Liver (tissue), 9 donors: Measurements from ENCODE around the gene ZNF616. TPM values are rescaled to one million over a fixed set of nuclear protein-coding genes. Genes with fewer than 3 reads are reported as not detected.
"Not testable (repeated sequence)": the region's sequence is repeated elsewhere in the genome, so short reads cannot be mapped to it uniquely, and the experiment has no call there.

Source experiments
- DNase-seq: peaks from one replicate; pipeline ENCODE4 v3.0.0-alpha.2; 2017; ENCODE audit warnings: low spot score
- H3K27ac ChIP-seq, 2 donors: one replicate each; pipeline ENCODE4 v1.7.0; 2013; ENCODE audit warnings: inconsistent platforms in 2 of 2, low read length in 2 of 2, control low read depth in 1 of 2, low read depth in 1 of 2, mild to moderate bottlenecking in 1 of 2
- H3K27me3 ChIP-seq, 4 donors: one replicate each; pipeline versions ENCODE4 v1.6.1 to v1.7.0; 2013; ENCODE audit warnings: low read length in 3 of 4, inconsistent platforms in 1 of 4, mild to moderate bottlenecking in 1 of 4, moderate library complexity in 1 of 4; ENCODE audit not compliant: control insufficient read depth in 4 of 4, insufficient read depth in 4 of 4
- H3K36me3 ChIP-seq, 4 donors: one replicate each; pipeline versions ENCODE4 v1.6.1 to v1.7.0; 2013; ENCODE audit warnings: low read length in 3 of 4, mild to moderate bottlenecking in 3 of 4, low read depth in 1 of 4, moderate library complexity in 1 of 4; ENCODE audit not compliant: control insufficient read depth in 4 of 4, insufficient read depth in 3 of 4
- H3K4me1 ChIP-seq, 4 donors: one replicate each; pipeline versions ENCODE4 v1.6.1 to v1.7.0; 2013; ENCODE audit warnings: low read length in 3 of 4, mild to moderate bottlenecking in 3 of 4, moderate library complexity in 1 of 4; ENCODE audit not compliant: control insufficient read depth in 4 of 4, insufficient read depth in 4 of 4
- H3K4me3 ChIP-seq, 3 donors: one replicate each; pipeline versions ENCODE4 v1.6.1 to v1.7.0; 2013; ENCODE audit warnings: low read length in 3 of 3, control low read depth in 1 of 3, low read depth in 1 of 3, mild to moderate bottlenecking in 1 of 3
- H3K9ac ChIP-seq, 2 donors: one replicate each; pipeline ENCODE4 v1.7.0; 2013; ENCODE audit warnings: low read length in 2 of 2, mild to moderate bottlenecking in 2 of 2, moderate library complexity in 2 of 2, control low read depth in 1 of 2, low read depth in 1 of 2
- H3K9me3 ChIP-seq, 4 donors: one replicate each; pipeline versions ENCODE4 v1.6.1 to v1.7.0; 2013; ENCODE audit warnings: low read length in 3 of 4; ENCODE audit not compliant: control insufficient read depth in 4 of 4
- EGR1 ChIP-seq, 2 donors: IDR thresholded peaks; 2 replicates each; pipeline ENCODE4 v1.6.1; 2016 to 2018; ENCODE audit warnings: antibody characterized with exemption in 2 of 2, low read depth in 2 of 2
- FOXA1 ChIP-seq: IDR thresholded peaks from 2 replicates; pipeline ENCODE4 v1.6.1; 2016; ENCODE audit warnings: antibody characterized with exemption
- FOXA2 ChIP-seq: IDR thresholded peaks from 2 replicates; pipeline ENCODE4 v1.6.1; 2016; ENCODE audit warnings: antibody characterized with exemption
- HNF4A ChIP-seq, 2 donors: conservative IDR thresholded peaks; 2 replicates each; pipeline ENCODE4 v1.6.1; 2016; ENCODE audit warnings: antibody characterized with exemption in 2 of 2, mild to moderate bottlenecking in 2 of 2
- JUND ChIP-seq, 2 donors: IDR thresholded peaks; 2 replicates each; pipeline ENCODE4 v1.6.1; 2016; ENCODE audit warnings: antibody characterized with exemption in 2 of 2
- NR2F2 ChIP-seq: IDR thresholded peaks from 2 replicates; pipeline ENCODE4 v1.6.1; 2016; ENCODE audit warnings: antibody characterized with exemption
- REST ChIP-seq: IDR thresholded peaks from 2 replicates; pipeline ENCODE4 v1.6.1; 2016; ENCODE audit warnings: antibody characterized with exemption, mild to moderate bottlenecking
- RXRA ChIP-seq, 2 donors: IDR thresholded peaks; 2 replicates each; pipeline ENCODE4 v1.6.1; 2017 to 2018; ENCODE audit warnings: antibody characterized with exemption in 2 of 2, mild to moderate bottlenecking in 1 of 2
- SP1 ChIP-seq: IDR thresholded peaks from 2 replicates; pipeline ENCODE4 v1.6.1; 2018; ENCODE audit warnings: antibody characterized with exemption, mild to moderate bottlenecking
- TAF1 ChIP-seq: conservative IDR thresholded peaks from 2 replicates; pipeline ENCODE4 v1.6.1; 2016; ENCODE audit warnings: antibody characterized with exemption, mild to moderate bottlenecking
- ZBTB33 ChIP-seq: IDR thresholded peaks from 2 replicates; pipeline ENCODE4 v1.6.1; 2016; ENCODE audit warnings: antibody characterized with exemption
- WGBS: extraction: QIAGEN DNeasy Blood & Tissue Kit; methylation state at CpG from one replicate; pipeline ENCODE4 v1.1.7; 2013; 5-methylcytosine and 5-hydroxymethylcytosine counted together
- polyA plus RNA-seq, 2 donors: library from polyadenylated mRNA; stranded (reverse) in 1 of 2; unstranded in 1 of 2; fragments of 200-250 nt in 1 of 2; fragments of >200 nt in 1 of 2; fragmentation: Nextera tagmentation in 1 of 2; extraction: Ambion mirVana in 1 of 2; gene quantifications; one replicate each; pipeline versions ENCODE4 v1.2.1 to v1.2.3, GENCODE V29; 2013 to 2015
- total RNA-seq, 2 donors: library from RNA; depleted of rRNA; stranded (reverse); fragments of >200 nt; gene quantifications; one replicate each; pipeline ENCODE4 v1.2.3, GENCODE V29; 2014
- TF ChIP-seq, protein P1 (sequence below): IDR thresholded peaks from 2 replicates; pipeline ENCODE4 v1.6.1; 2016; ENCODE audit warnings: antibody characterized with exemption
- TF ChIP-seq, protein P2 (sequence below): IDR thresholded peaks from 2 replicates; pipeline ENCODE4 v1.6.1; 2016; ENCODE audit warnings: antibody characterized with exemption
- donor health status: healthy.
- donor health status: healthy.
- donor health status: healthy.
- donor health status: healthy.
- donor health status: healthy.

ZNF616 gene
- total and polyA plus RNA-seq, 4 donors: 1.5 to 4.1 (median 3.5) TPM

DNA sequence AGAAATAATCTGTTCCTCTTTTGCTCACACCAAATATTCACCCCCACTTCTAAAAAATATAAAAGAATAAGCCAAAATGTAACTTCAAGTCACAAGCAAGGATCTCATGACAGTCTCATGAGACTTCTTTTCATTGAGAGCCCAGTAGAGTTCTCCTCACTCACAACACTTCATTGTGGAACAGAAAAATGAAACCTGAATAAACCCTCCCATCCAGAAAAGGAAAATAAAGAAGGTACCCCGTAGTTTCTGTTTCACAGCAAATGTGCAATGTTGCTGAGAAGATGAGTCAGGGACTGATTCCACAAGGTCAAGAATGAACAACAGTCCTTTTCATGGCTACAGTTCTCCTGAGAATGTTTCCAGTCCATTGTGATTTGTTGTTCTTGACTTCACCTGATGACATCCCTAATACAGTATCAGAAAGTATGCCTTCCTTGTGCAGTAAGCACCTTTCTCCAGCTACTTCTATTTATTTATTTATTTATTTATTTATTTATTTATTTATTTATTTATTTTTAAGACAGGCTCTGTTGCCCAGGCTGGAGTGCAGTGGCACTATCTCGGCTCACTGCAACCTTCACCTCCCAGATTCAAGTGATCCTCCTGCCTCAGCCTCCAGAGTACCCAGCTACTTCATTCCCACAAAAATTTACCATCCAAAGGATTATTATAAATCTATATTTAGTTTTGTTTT is 37.7 kb downstream of the ZNF616 start:
- Histone ChIP-seq H3K36me3 (no peaks in the 10 kb centered on the region), H3K9ac (no peak overlapping the region), H3K9me3 (peaks cover 18 to 46% (median 31%) of the 10 kb centered on the region in 4 donors), H3K27ac (no peak overlapping the region), H3K27me3 (no peaks in the 10 kb centered on the region), H3K4me3 (no peak overlapping the region), H3K4me1 (no peaks in the 10 kb centered on the region)
- TF ChIP-seq SP1 (no peak), FOXA1 (no peak), EGR1 (IDR thresholded peaks at IDR 0.05; ENCODE audit: low read depth in 2 of 2) (no peak), FOXA2 (no peak), NR2F2 (no peak), TAF1 (no peak), JUND (IDR thresholded peaks at IDR 0.05) (no peak), ZBTB33 (no peak), RXRA (IDR thresholded peaks at IDR 0.05) (no peak)
- TF ChIP-seq, protein P1, sequence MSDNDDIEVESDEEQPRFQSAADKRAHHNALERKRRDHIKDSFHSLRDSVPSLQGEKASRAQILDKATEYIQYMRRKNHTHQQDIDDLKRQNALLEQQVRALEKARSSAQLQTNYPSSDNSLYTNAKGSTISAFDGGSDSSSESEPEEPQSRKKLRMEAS: no peak
- TF ChIP-seq, protein P2, sequence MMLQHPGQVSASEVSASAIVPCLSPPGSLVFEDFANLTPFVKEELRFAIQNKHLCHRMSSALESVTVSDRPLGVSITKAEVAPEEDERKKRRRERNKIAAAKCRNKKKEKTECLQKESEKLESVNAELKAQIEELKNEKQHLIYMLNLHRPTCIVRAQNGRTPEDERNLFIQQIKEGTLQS: no peak
- 82% methylated on average over 2 of the region's 2 CpGs for WGBS
- no peak for DNase-seq

DNA sequence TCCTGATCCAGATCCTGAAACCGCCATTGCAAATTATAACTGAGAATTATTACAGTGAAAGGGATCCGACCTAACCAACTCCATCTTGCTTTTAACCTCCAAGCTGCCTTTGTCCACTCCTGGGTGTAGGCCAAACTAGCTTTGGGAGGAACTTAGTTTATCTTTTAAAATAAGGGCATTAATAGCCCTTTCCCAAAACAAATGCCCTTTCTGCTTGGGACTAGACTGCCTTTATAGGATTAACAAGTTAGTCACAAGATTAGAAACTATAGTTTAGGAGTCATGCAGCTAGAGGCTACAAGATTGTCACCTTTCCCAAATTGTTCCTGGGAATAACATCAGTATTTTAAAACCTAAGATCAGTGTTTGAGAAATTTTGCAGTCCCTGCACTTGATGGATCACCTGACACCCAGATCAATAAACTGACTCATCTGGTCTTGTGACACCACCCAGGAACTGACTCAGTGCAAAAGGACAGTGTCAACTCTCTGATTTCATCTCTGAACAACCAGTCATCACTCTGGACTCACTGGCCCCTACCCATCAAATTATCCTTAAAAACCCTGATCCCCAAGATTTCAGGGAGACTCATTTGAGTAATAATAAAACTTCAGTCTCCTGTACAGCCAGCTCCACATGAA is 40.1 kb downstream of the ZNF616 start:
- Histone ChIP-seq H3K27ac (no peak overlapping the region), H3K9ac (no peak overlapping the region), H3K27me3 (no peaks in the 10 kb centered on the region), H3K4me3 (peak overlapping the region in 2 of 3 donors; percentile 28 to 41), H3K4me1 (peaks cover 0 to 8% (median 4%) of the 10 kb centered on the region in 4 donors), H3K36me3 (no peaks in the 10 kb centered on the region), H3K9me3 (peaks cover 15 to 42% (median 27%) of the 10 kb centered on the region in 4 donors)
- 90% methylated on average over 2 of the region's 2 CpGs for WGBS
- TF ChIP-seq FOXA2: no peak
- TF ChIP-seq, protein P2: no peak
- no peak for TF ChIP-seq RXRA (IDR thresholded peaks at IDR 0.05)
- TF ChIP-seq REST: no peak
- TF ChIP-seq FOXA1: no peak
- TF ChIP-seq, protein P1: no peak
- TF ChIP-seq TAF1: no peak
- no peak for TF ChIP-seq JUND (IDR thresholded peaks at IDR 0.05)
- no peak for TF ChIP-seq SP1
- TF ChIP-seq HNF4A (conservative IDR thresholded peaks at IDR 0.05): no peak
- TF ChIP-seq EGR1 (IDR thresholded peaks at IDR 0.05; ENCODE audit: low read depth in 2 of 2): no peak
- DNase-seq: no peak

- H3K4me3 ChIP-seq, H3K9ac ChIP-seq, H3K27ac ChIP-seq, DNase-seq, H3K27me3 ChIP-seq: not testable (repeated sequence)
- peaks cover 0 to 17% (median 13%) of the 10 kb centered on the region in 4 donors for H3K4me1 ChIP-seq
- peaks cover 0 to 20% (median 11%) of the 10 kb centered on the region in 4 donors for H3K36me3 ChIP-seq
- WGBS: 98% methylated on average over 3 of the region's 3 CpGs
- H3K9me3 ChIP-seq: peaks cover 10 to 56% (median 25%) of the 10 kb centered on the region in 4 donors
Measured at GRCh38 chr19:52096416-52096815, 43.3 kb downstream of the ZNF616 start.
